Heart right ventricle (tissue), 16 donors: Measurements from ENCODE around the gene SUGCT. TPM values are rescaled to one million over a fixed set of nuclear protein-coding genes. Genes with fewer than 3 reads are reported as not detected.

Experiments used
- ATAC-seq, 8 donors: fragments of 200-7000 bp; cut with Tn5 transposase; one replicate each; pipeline ENCODE4 v1.9.1; 2020; ENCODE audit warnings: mild to moderate bottlenecking in 8 of 8, moderate library complexity in 8 of 8, moderate number of reproducible peaks in 1 of 8
- DNase-seq, 2 donors: peaks; one replicate each; pipeline ENCODE4 v3.0.0-alpha.2; 2020
- H3K27ac ChIP-seq, 10 donors: fragments of 200-600 bp; sonication (generic) in 2 of 10; one replicate each; pipeline versions ENCODE4 v1.5.0 to v1.8.0; 2020 to 2022; ENCODE audit warnings: mild to moderate bottlenecking in 3 of 10
- H3K27me3 ChIP-seq, 7 donors: fragments of 200-600 bp; one replicate each; pipeline ENCODE4 v1.8.0; 2021 to 2022; ENCODE audit warnings: mild to moderate bottlenecking in 2 of 7
- H3K36me3 ChIP-seq, 9 donors: fragments of 200-600 bp; sonication (generic) in 1 of 9; one replicate each; pipeline versions ENCODE4 v1.5.0 to v1.8.0; 2020 to 2022; ENCODE audit warnings: mild to moderate bottlenecking in 2 of 9
- H3K4me1 ChIP-seq, 9 donors: fragments of 200-600 bp; sonication (generic) in 1 of 9; one replicate each; pipeline versions ENCODE4 v1.5.0 to v1.8.0; 2020 to 2022; ENCODE audit warnings: mild to moderate bottlenecking in 4 of 9
- H3K4me3 ChIP-seq, 10 donors: fragments of 200-600 bp; sonication (generic) in 2 of 10; one replicate each; pipeline versions ENCODE4 v1.5.0 to v1.8.0; 2020 to 2022; ENCODE audit warnings: mild to moderate bottlenecking in 7 of 10, moderate library complexity in 2 of 10
- H3K9me3 ChIP-seq, 11 donors: fragments of 200-600 bp in 10 of 11; sonication (generic) in 2 of 11; one replicate each; pipeline versions ENCODE4 v1.5.0 to v1.8.0; 2013 to 2022; ENCODE audit warnings: mild to moderate bottlenecking in 2 of 11, control low read depth in 1 of 11, moderate library complexity in 1 of 11
- CTCF ChIP-seq, 9 donors: fragments of 200-600 bp; sonication (generic) in 2 of 9; IDR thresholded peaks; one replicate each; pipeline versions ENCODE4 v1.5.0 to v1.8.0; 2021 to 2022; ENCODE audit warnings: antibody characterized with exemption in 9 of 9, mild to moderate bottlenecking in 5 of 9, moderate library complexity in 1 of 9
- WGBS, 2 donors: extraction: QIAGEN DNeasy Blood & Tissue Kit; methylation state at CpG; one replicate each; pipeline ENCODE4 v1.1.7; 2013; ENCODE audit warnings: inconsistent platforms in 1 of 2; 5-methylcytosine and 5-hydroxymethylcytosine counted together
- intact Hi-C, 10 donors: fragments of 100-400 bp; cut with DNase I; formaldehyde crosslinking; loops; one replicate each; pipeline versions ENCODE4 v1.11.1 to v1.14.2; 2022
- polyA plus RNA-seq, 2 donors: library from polyadenylated mRNA; stranded (reverse); fragments of 200-250 nt; gene quantifications; one replicate each; pipeline ENCODE4 v1.2.3, GENCODE V29; 2013
- total RNA-seq, 10 donors: library from RNA; stranded (reverse); fragmentation: NEBNext Ultra II Directional in 3 of 10; extraction: Animal tissue kit (Norgen Biotek cat#: 25700) in 3 of 10; gene quantifications; one replicate each; pipeline versions ENCODE4 v1.2.1 to v1.2.4, GENCODE V29; 2021 to 2023
- donor health status: Arrhythmogenic right ventricular cardiomyopathy.
- donor health status: ischemic (EF 13 %, LVEDD 7.1; RV severe dilation, severe dysfunction).
- donor health status: healthy with polysubstance abuse.
- donor health status: DM: no; HTN: yes; CAD: no.
- donor health status: DM: no; HTN: no; CAD: no.
- donor health status: ischemic (EF 25% LVEDD 6.9; RV normal size, moderate dysfunction).
- donor health status: ischemic (EF 25% LVEDD 5.7; RV mildly dilated, moderate dysfunction).
- donor health status: healthy.
- donor health status: DM: yes; HTN: yes; CAD: no.
- donor health status: Ischemic cardiomyopathy.
- donor health status: ischemic (EF 35%, LVEDD 5.7; RV mildly dilated, moderate dysfunction).
- donor health status: nonischemic (EF 11% LVEDD 7.7; RV severe dilation, severe dysfunction).
- donor health status: DM: yes; HTN: yes; CAD: no.
- donor health status: PGD.
- donor health status: ischemic (EF 29% LVEDD 5.4; RV normal size, mild dysfunction).
- donor health status: nonischemic (EF 23%, LVEDD 6.1; RV moderate dilation, normal function).

SUGCT gene
- total and polyA plus RNA-seq, 12 donors = 1.2 to 8.1 (median 6.1) TPM

DNA sequence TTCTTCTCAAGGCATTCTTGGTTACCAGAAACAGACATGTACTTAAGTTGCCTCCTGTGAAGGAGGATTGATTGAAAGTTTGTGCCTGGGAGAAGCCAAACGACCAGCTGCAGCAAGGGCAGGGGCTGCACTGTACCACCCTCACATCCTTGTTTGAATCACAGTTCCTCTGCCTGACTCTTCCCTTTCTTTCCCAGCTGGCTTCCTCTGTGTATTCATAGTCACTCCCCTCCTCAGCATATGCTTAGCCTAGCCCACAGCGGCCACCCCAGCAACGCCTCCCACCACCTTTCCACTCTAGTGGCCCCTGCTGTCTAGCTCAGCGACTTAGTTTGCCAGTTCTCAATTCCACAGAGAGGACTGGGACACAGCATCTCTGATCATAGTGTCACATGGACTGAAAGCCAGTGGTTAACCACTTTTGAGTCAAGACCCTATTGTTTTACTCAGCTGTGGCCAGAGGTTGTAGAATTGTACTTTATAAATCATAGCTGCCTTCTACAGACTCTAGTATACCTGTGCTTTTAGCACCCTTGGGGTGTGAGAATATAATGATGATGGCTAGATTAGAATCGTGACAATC is 643.0 kb downstream of the SUGCT start:
- H3K36me3 ChIP-seq = no peaks in the 10 kb centered on the region
- ATAC-seq (no peak), DNase-seq (no peak)
- H3K27me3 ChIP-seq = no peaks in the 10 kb centered on the region
- TF ChIP-seq CTCF (IDR thresholded peaks at IDR 0.05) = no peak
- intact Hi-C loops = no loop called here
- H3K4me1 ChIP-seq = peaks cover 0 to 20% (median 15%) of the 10 kb centered on the region in 9 donors
- H3K9me3 ChIP-seq = no peaks in the 10 kb centered on the region
- H3K4me3 ChIP-seq = no peak overlapping the region
- 81 to 83% methylated on average over 5 of the region's 5 CpGs for WGBS, 2 donors
- no peak overlapping the region for H3K27ac ChIP-seq

DNA sequence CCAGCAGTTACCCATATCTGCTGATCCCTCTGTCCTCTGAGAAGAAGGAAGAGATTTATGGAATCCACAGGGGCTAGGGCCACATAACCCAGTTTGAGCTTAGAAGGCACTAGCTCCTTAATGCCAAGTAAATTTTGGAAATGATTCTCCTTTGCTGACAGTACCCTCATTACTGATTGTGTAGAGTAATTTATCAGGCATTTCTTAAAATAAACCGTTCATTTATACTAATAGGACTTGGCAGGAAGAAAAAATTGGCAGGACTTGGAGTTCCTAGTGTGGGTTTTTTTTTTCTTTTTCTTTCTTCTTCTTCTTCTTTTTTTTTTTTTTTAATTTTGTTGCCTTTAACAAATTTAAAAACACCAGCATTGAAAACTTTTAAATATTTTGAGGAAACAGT is 645.7 kb downstream of the SUGCT start:
- peak in 1 of 8 donors; percentile 39 for ATAC-seq

GRCh38 chr7:40782836-40783235 is 648.0 kb downstream of the SUGCT start:
- TF ChIP-seq CTCF (IDR thresholded peaks at IDR 0.05) = no peak
- intact Hi-C loops = no loop called here
- 95 to 99% methylated on average over 2 of the region's 2 CpGs for WGBS, 2 donors
- Histone ChIP-seq H3K27me3 (no peaks in the 10 kb centered on the region), H3K4me1 (peaks cover 0 to 20% (median 15%) of the 10 kb centered on the region in 9 donors), H3K9me3 (no peaks in the 10 kb centered on the region), H3K4me3 (no peak overlapping the region), H3K27ac (no peak overlapping the region), H3K36me3 (no peaks in the 10 kb centered on the region)
- no peak for ATAC-seq
- DNase-seq = no peak

More for the DNA sequence above, 645.7 kb downstream of the SUGCT start:
- H3K4me3 ChIP-seq = no peak overlapping the region
- no peak overlapping the region for H3K27ac ChIP-seq
- H3K27me3 ChIP-seq = no peaks in the 10 kb centered on the region
- intact Hi-C loops = no loop called here
- WGBS, 2 donors = 6 to 8% methylated on average over 1 of the region's 1 CpG
- no peaks in the 10 kb centered on the region for H3K9me3 ChIP-seq
- TF ChIP-seq CTCF (IDR thresholded peaks at IDR 0.05) = no peak
- no peaks in the 10 kb centered on the region for H3K36me3 ChIP-seq
- H3K4me1 ChIP-seq = peaks cover 0 to 20% (median 15%) of the 10 kb centered on the region in 9 donors
- no peak for DNase-seq

- peaks cover 0 to 20% (median 15%) of the 10 kb centered on the region in 9 donors for H3K4me1 ChIP-seq
- WGBS, 2 donors = 41 to 56% methylated on average over 2 of the region's 2 CpGs
- H3K27ac ChIP-seq = no peak overlapping the region
- H3K4me3 ChIP-seq = no peak overlapping the region
- ATAC-seq (peak in 1 of 8 donors; percentile 62), DNase-seq (no peak)
- H3K9me3 ChIP-seq = no peaks in the 10 kb centered on the region
- no peaks in the 10 kb centered on the region for H3K36me3 ChIP-seq
- H3K27me3 ChIP-seq = no peaks in the 10 kb centered on the region
- intact Hi-C loops = no loop called here
- no peak for TF ChIP-seq CTCF (IDR thresholded peaks at IDR 0.05)
These were observed 649.4 kb downstream of the SUGCT start for GRCh38 chr7:40784176-40784575.
